A549 treated with DMSO at 1 μM for 4 hours (cell line): ENCODE data around the gene CKAP5. TPM values are rescaled to one million over a fixed set of nuclear protein-coding genes. Genes with fewer than 3 reads are reported as not detected.

Source experiments
- total RNA-seq: library from RNA; stranded (reverse); fragments of 200-300 nt; extraction: Qiagen RNA extraction; gene quantifications from 5 replicates; pipeline ENCODE4 v1.2.3, GENCODE V29; 2022; ENCODE audit warnings: low read depth

CKAP5 gene
- total RNA-seq: 62.6 to 77.6 TPM (median 76.7 TPM) in 5 replicates

DNA sequence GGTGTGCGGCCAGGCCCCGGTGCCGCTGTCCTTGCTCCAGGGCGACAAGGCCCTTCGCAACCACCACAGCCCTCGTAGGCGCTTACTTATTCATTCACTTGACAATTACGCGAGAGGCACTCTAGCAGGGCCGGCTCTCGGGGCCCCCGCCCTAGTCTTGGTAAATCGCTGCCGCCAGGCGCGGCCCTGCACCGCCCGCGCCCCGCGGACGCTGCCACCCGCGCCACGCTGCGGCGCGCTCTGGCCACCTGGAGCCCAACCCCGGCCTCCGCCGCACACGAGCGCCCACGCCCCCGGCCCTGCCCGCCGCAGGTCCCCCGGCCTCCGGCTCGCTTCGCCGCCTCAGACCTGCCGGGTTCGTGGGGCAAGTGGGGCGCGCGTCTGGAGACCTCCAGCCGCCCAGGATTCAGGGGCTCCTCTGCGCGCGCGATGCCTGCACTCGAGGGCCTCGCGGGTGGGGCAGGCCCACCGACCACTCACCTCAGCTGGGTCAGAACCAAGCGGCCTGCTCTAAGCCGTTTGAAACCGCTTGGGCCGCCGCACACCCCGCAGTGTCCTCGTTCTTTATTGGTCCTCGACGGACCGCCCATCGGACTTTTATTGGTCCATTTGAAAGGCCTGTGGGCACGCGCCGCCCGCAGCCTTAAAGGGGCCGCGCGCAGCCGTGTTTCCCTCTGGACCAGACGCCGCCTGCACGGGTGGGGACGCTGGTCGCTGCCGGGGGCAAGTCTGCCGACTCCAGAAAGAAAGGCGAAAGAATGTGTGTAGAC is at the start of gene CKAP5:
Gene CKAP5 (minus strand): TSS at position 541 of the 770 bp plus-strand sequence. CDS start 25,049 bp downstream, outside the sequence.

GRCh38 chr11:46719048-46719542 is 127.0 kb downstream of the CKAP5 start, which contains the start of gene F2:
F2 (plus strand) TSS chr11:46719213; CDS start chr11:46719236, 23 bp downstream.

GRCh38 chr11:46700241-46701077 is 145.6 kb downstream of the CKAP5 start, which contains the start of the genes ARHGAP1 and ZNF408:
ARHGAP1 (minus strand) TSS chr11:46700619; CDS start chr11:46696107, 4,512 bp downstream.
ZNF408 (plus strand) TSS chr11:46701031; CDS start chr11:46701048, 17 bp downstream.

Other genes starting within 250 kb of the CKAP5 start
- gene HARBI1, start 229.1 kb downstream of the CKAP5 start, total RNA-seq: 4.7 to 6.8 TPM (median 5.6 TPM) in 5 replicates
- 52.5 to 61.4 TPM (median 55.8 TPM) in 5 replicates for gene ATG13, start 228.7 kb downstream of the CKAP5 start, total RNA-seq
- gene ARHGAP1, start 145.7 kb downstream of the CKAP5 start, total RNA-seq: 56.6 to 66.4 TPM (median 59.9 TPM) in 5 replicates
- 14.3 to 21.4 TPM (median 17.2 TPM) in 5 replicates for gene ZNF408, start 145.2 kb downstream of the CKAP5 start, total RNA-seq
- 1.9 to 3.1 TPM (median 2.1 TPM) in 5 replicates for gene F2, start 127.1 kb downstream of the CKAP5 start, total RNA-seq
- gene LRP4, start 72.3 kb upstream of the CKAP5 start, total RNA-seq: 8.2 to 8.8 TPM (median 8.3 TPM) in 5 replicates
- 24.8 to 33.1 TPM (median 29.0 TPM) in 5 replicates for gene CSTPP1, start 90.5 kb upstream of the CKAP5 start, total RNA-seq